Memory B cell (primary cell): ENCODE results near the gene CRLF3.
"Not testable (repeated sequence)": the region's sequence is repeated elsewhere in the genome, so short reads cannot be mapped to it uniquely, and the experiment has no call there.

Experiments
- ATAC-seq: fragments of 150-1000 bp; cut with Tn5 transposase; 2 replicates; pipeline ENCODE4 v1.10.0; 2021; ENCODE audit warnings: low read depth, mild to moderate bottlenecking, moderate library complexity
- DNase-seq, 2 donors: peaks; one replicate each; pipeline ENCODE4 v3.0.0; 2022; ENCODE audit warnings: low spot score in 2 of 2
- H3K27ac Mint-ChIP-seq: one replicate; pipeline ENCODE4 v1.8.0; 2022; ENCODE audit warnings: mild to moderate bottlenecking, moderate library complexity, mixed read lengths
- H3K27me3 Mint-ChIP-seq: one replicate; pipeline ENCODE4 v1.8.0; 2022; ENCODE audit warnings: mixed read lengths
- H3K36me3 Mint-ChIP-seq: one replicate; pipeline ENCODE4 v1.8.0; 2022; ENCODE audit warnings: mild to moderate bottlenecking, mixed read lengths
- H3K4me1 Mint-ChIP-seq: one replicate; pipeline ENCODE4 v1.8.0; 2022; ENCODE audit warnings: mixed read lengths
- H3K4me3 Mint-ChIP-seq: one replicate; pipeline ENCODE4 v1.8.0; 2022; ENCODE audit warnings: mild to moderate bottlenecking, moderate library complexity, mixed read lengths
- H3K9me3 Mint-ChIP-seq: one replicate; pipeline ENCODE4 v1.8.0; 2022; ENCODE audit warnings: mixed read lengths

CRLF3 gene

GRCh38 chr17:30824002-30824355, 513 bp downstream of the CRLF3 start:
- peak overlapping the region; percentile 88 for H3K27ac Mint-ChIP-seq
- no peaks in the 10 kb centered on the region for H3K9me3 Mint-ChIP-seq
- H3K36me3 Mint-ChIP-seq, result peaks cover 2% of the 10 kb centered on the region
- no peak for DNase-seq
- H3K4me1 Mint-ChIP-seq, result peaks cover 27% of the 10 kb centered on the region
- H3K4me3 Mint-ChIP-seq, result peak overlapping the region; percentile 98
- no peak for ATAC-seq
- H3K27me3 Mint-ChIP-seq, result no peaks in the 10 kb centered on the region

GRCh38 chr17:30823421-30823820, 1.1 kb downstream of the CRLF3 start:
- Mint-ChIP-seq H3K27ac (peak overlapping the region; percentile 88), H3K4me1 (peaks cover 28% of the 10 kb centered on the region), H3K36me3 (peaks cover 2% of the 10 kb centered on the region), H3K9me3 (no peaks in the 10 kb centered on the region), H3K27me3 (no peaks in the 10 kb centered on the region), H3K4me3 (peak overlapping the region; percentile 98)
- DNase-seq (no peak), ATAC-seq (no peak)

GRCh38 chr17:30822919-30823318, 1.6 kb downstream of the CRLF3 start:
- not testable (repeated sequence) for H3K9me3 Mint-ChIP-seq, H3K36me3 Mint-ChIP-seq, ATAC-seq, DNase-seq, H3K27me3 Mint-ChIP-seq
- H3K4me1 Mint-ChIP-seq, result peaks cover 28% of the 10 kb centered on the region
- peak overlapping the region; percentile 88 for H3K27ac Mint-ChIP-seq
- peak overlapping the region; percentile 98 for H3K4me3 Mint-ChIP-seq

- DNase-seq, result no peak
- Mint-ChIP-seq H3K27ac (peak overlapping the region; percentile 88), H3K9me3 (no peaks in the 10 kb centered on the region), H3K36me3 (peaks cover 2% of the 10 kb centered on the region), H3K4me1 (peaks cover 28% of the 10 kb centered on the region), H3K4me3 (peak overlapping the region; percentile 98), H3K27me3 (no peaks in the 10 kb centered on the region)
- ATAC-seq, result no peak
These were observed 2.4 kb downstream of the CRLF3 start for GRCh38 chr17:30821871-30822723.

- peaks cover 5% of the 10 kb centered on the region for H3K36me3 Mint-ChIP-seq
- no peak for DNase-seq
- H3K9me3 Mint-ChIP-seq, result no peaks in the 10 kb centered on the region
- H3K4me1 Mint-ChIP-seq, result peaks cover 34% of the 10 kb centered on the region
- peak overlapping the region; percentile 79 for H3K4me3 Mint-ChIP-seq
- H3K27ac Mint-ChIP-seq, result peak overlapping the region; percentile 90
- no peak for ATAC-seq
- H3K27me3 Mint-ChIP-seq, result no peaks in the 10 kb centered on the region
These were observed 4.4 kb downstream of the CRLF3 start for GRCh38 chr17:30819971-30820705.

GRCh38 chr17:30816165-30816564, 8.3 kb downstream of the CRLF3 start:
- Mint-ChIP-seq H3K9me3 (no peaks in the 10 kb centered on the region), H3K36me3 (peaks cover 3% of the 10 kb centered on the region), H3K27ac (no peak overlapping the region), H3K4me1 (peaks cover 29% of the 10 kb centered on the region), H3K27me3 (no peaks in the 10 kb centered on the region), H3K4me3 (no peak overlapping the region)
- ATAC-seq (no peak), DNase-seq (no peak)

- H3K4me1 Mint-ChIP-seq, result peaks cover 26% of the 10 kb centered on the region
- not testable (repeated sequence) for H3K36me3 Mint-ChIP-seq, H3K27ac Mint-ChIP-seq, H3K4me3 Mint-ChIP-seq, ATAC-seq, DNase-seq, H3K27me3 Mint-ChIP-seq, H3K9me3 Mint-ChIP-seq
These were observed 9.6 kb downstream of the CRLF3 start for GRCh38 chr17:30814860-30815259.

GRCh38 chr17:30814236-30814635, 10.3 kb downstream of the CRLF3 start:
- H3K27ac Mint-ChIP-seq, result not testable (repeated sequence)

GRCh38 chr17:30812218-30813177, 12.0 kb downstream of the CRLF3 start:
- Mint-ChIP-seq H3K4me3 (no peak overlapping the region), H3K27me3 (no peaks in the 10 kb centered on the region), H3K27ac (peak overlapping the region; percentile 54), H3K4me1 (peaks cover 26% of the 10 kb centered on the region), H3K36me3 (peaks cover 3% of the 10 kb centered on the region), H3K9me3 (no peaks in the 10 kb centered on the region)
- no peak for ATAC-seq
- no peak for DNase-seq

More at GRCh38 chr17:30814236-30814635, 10.3 kb downstream of the CRLF3 start:
- not testable (repeated sequence) for H3K27me3 Mint-ChIP-seq, H3K36me3 Mint-ChIP-seq, H3K9me3 Mint-ChIP-seq, DNase-seq, H3K4me3 Mint-ChIP-seq, ATAC-seq
- peaks cover 28% of the 10 kb centered on the region for H3K4me1 Mint-ChIP-seq

GRCh38 chr17:30809867-30810266, 14.6 kb downstream of the CRLF3 start:
- H3K4me1 Mint-ChIP-seq, result peaks cover 23% of the 10 kb centered on the region
- H3K27me3 Mint-ChIP-seq, result no peaks in the 10 kb centered on the region
- no peaks in the 10 kb centered on the region for H3K9me3 Mint-ChIP-seq
- H3K36me3 Mint-ChIP-seq, result no peaks in the 10 kb centered on the region
- peak overlapping the region; percentile 98 for H3K27ac Mint-ChIP-seq
- no peak for ATAC-seq
- no peak overlapping the region for H3K4me3 Mint-ChIP-seq
- no peak for DNase-seq

GRCh38 chr17:30808785-30809286, 15.7 kb downstream of the CRLF3 start:
- H3K4me3 Mint-ChIP-seq, result peak overlapping the region; percentile 79
- no peaks in the 10 kb centered on the region for H3K9me3 Mint-ChIP-seq
- no peaks in the 10 kb centered on the region for H3K27me3 Mint-ChIP-seq
- peak in 1 of 2 donors; percentile 59 for DNase-seq
- H3K27ac Mint-ChIP-seq, result peak overlapping the region; percentile 98
- ATAC-seq, result peak; percentile 99
- H3K36me3 Mint-ChIP-seq, result peaks cover 6% of the 10 kb centered on the region
- H3K4me1 Mint-ChIP-seq, result peaks cover 27% of the 10 kb centered on the region

- no peak for ATAC-seq
- Mint-ChIP-seq H3K27ac (peak overlapping the region; percentile 98), H3K36me3 (peaks cover 13% of the 10 kb centered on the region), H3K27me3 (no peaks in the 10 kb centered on the region), H3K4me3 (peak overlapping the region; percentile 55), H3K4me1 (peaks cover 23% of the 10 kb centered on the region), H3K9me3 (no peaks in the 10 kb centered on the region)
- DNase-seq, result no peak
These were observed 16.6 kb downstream of the CRLF3 start for GRCh38 chr17:30807896-30808295.

- H3K4me3 Mint-ChIP-seq, result peak overlapping the region; percentile 17
- H3K27ac Mint-ChIP-seq, result peak overlapping the region; percentile 98
- DNase-seq (no peak), ATAC-seq (no peak)
- H3K36me3 Mint-ChIP-seq, result peaks cover 23% of the 10 kb centered on the region
- H3K9me3 Mint-ChIP-seq, result no peaks in the 10 kb centered on the region
- H3K4me1 Mint-ChIP-seq, result peaks cover 20% of the 10 kb centered on the region
- H3K27me3 Mint-ChIP-seq, result no peaks in the 10 kb centered on the region
These were observed 18.5 kb downstream of the CRLF3 start for GRCh38 chr17:30805944-30806456.
